NB4 (cell line): ENCODE measurements around the gene RELL1.

Source experiments
- MYC ChIP-seq: IDR thresholded peaks from 2 replicates; pipeline ENCODE4 v1.6.1; 2011; ENCODE audit warnings: low read depth, low read length
- POLR2A ChIP-seq: IDR thresholded peaks from 2 replicates; pipeline ENCODE4 v1.6.1; 2011; ENCODE audit warnings: mild to moderate bottlenecking; ENCODE audit not compliant: insufficient read length; ENCODE audit errors: extremely low read depth
- TF ChIP-seq, protein P1 (sequence below): IDR thresholded peaks from one replicate; pipeline ENCODE4 v1.5.1; 2012; ENCODE audit warnings: low read depth, low read length
- TF ChIP-seq, protein P2 (sequence below): IDR thresholded peaks from 2 replicates; pipeline ENCODE4 v1.6.1; 2011; ENCODE audit warnings: low read depth, low read length

DNA sequence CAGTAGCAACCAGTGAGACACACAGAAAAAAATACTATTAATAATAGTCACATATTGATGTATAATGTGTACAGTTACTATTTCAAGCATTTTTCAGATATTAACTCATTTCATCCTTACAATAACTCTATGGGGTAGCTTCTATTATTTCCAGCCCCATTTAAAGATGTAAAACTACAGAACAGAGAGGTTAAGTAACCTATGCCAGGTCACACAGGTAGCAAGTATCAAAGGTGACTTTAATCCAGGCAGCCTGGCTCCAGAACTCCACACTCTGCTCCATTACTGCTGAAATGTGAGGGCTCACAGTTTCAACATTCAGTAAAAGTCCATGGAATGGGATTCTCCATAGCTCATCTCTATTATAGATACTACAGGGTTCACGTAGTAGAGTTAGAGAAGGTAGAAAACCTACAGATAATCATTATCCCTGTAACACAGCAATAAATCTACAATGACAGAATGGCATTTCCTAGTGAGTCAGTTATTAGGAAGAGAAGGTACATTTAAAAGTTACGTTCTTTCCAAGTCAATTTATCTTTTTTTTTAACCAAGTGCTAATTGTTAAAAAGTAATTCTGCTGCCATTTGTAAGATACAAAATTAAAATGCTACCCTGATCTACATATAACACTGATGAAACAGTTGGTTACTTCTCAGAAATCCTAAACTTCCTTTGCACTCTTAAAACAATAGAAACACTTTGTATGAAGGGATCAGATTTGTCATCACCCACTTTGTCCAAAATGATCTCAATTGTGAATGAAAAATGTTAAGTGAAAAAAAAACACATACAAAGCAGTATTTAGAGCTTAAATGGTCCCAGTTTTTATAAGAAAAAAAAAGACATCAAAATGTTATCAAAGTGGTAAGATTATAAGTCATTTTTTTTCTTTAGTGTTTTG lies 18.7 kb downstream of the RELL1 start:
- TF ChIP-seq, protein P1, sequence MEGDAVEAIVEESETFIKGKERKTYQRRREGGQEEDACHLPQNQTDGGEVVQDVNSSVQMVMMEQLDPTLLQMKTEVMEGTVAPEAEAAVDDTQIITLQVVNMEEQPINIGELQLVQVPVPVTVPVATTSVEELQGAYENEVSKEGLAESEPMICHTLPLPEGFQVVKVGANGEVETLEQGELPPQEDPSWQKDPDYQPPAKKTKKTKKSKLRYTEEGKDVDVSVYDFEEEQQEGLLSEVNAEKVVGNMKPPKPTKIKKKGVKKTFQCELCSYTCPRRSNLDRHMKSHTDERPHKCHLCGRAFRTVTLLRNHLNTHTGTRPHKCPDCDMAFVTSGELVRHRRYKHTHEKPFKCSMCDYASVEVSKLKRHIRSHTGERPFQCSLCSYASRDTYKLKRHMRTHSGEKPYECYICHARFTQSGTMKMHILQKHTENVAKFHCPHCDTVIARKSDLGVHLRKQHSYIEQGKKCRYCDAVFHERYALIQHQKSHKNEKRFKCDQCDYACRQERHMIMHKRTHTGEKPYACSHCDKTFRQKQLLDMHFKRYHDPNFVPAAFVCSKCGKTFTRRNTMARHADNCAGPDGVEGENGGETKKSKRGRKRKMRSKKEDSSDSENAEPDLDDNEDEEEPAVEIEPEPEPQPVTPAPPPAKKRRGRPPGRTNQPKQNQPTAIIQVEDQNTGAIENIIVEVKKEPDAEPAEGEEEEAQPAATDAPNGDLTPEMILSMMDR, result no peak
- TF ChIP-seq MYC (no peak), POLR2A (no peak)
- TF ChIP-seq, protein P2, sequence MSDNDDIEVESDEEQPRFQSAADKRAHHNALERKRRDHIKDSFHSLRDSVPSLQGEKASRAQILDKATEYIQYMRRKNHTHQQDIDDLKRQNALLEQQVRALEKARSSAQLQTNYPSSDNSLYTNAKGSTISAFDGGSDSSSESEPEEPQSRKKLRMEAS, result no peak
